HepG2 (cell line): Measurements from ENCODE around the gene SULT1E1. TPM values are rescaled to one million over a fixed set of nuclear protein-coding genes. Genes with fewer than 3 reads are reported as not detected.

ENCODE experiments used
- ATAC-seq: fragments of 200-7000 bp; cut with Tn5 transposase; 3 replicates; pipeline ENCODE4 v1.9.1; 2020; ENCODE audit warnings: mild to moderate bottlenecking, moderate library complexity
- BruUV-seq: library from RNA; stranded (reverse); fragments of 400-500 nt; replicated peaks from 2 replicates; lab custom pipeline; 2021; lab: Mats Ljungman, UMichigan
- CTCF ChIA-PET: fragments of 300-600 bp; formaldehyde crosslinking; extraction: SDS; loops from one replicate; lab custom pipeline; 2021; ENCODE audit warnings: low total read pairs, inconsistent platforms, low intra/inter-chr PET ratio; lab: Yijun Ruan, JAX
- POLR2A ChIA-PET: fragments of 350-600 bp; sonication (Branson Sonifier 250); formaldehyde crosslinking; loops from one replicate; lab custom pipeline; 2020; ENCODE audit warnings: antibody characterized with exemption, inconsistent platforms; lab: Yijun Ruan, JAX
- DNase-seq: peaks from one replicate; pipeline ENCODE4 v3.0.0-alpha.2; 2015; ENCODE audit warnings: low spot score
- FAIRE-seq: peaks from 3 replicates; lab custom pipeline; 2011; peaks lifted over from hg19 to GRCh38; lab: Jason Lieb, UNC
- H2AFZ ChIP-seq: one replicate; pipeline ENCODE4 v1.6.1; 2011; ENCODE audit warnings: low read length, inconsistent platforms
- H3K27ac ChIP-seq: fragments of 300-600 bp; 3 replicates; pipeline ENCODE4 v1.8.0; 2011; ENCODE audit warnings: mixed run types, mild to moderate bottlenecking, mixed read lengths, low read length, inconsistent platforms; ENCODE audit not compliant: insufficient read depth; ENCODE audit errors: extremely low read length
- H3K27me3 ChIP-seq, 2 experiments: fragments of 200-600 bp in 1 of 2; 2 replicates in 1 of 2; 3 replicates in 1 of 2; pipeline versions ENCODE4 v1.6.0 to v1.8.0; 2011; ENCODE audit warnings: low read length in 2 of 2, mild to moderate bottlenecking in 2 of 2, moderate library complexity in 2 of 2, inconsistent platforms in 1 of 2; ENCODE audit not compliant: insufficient read depth in 2 of 2, control insufficient read depth in 1 of 2
- H3K36me3 ChIP-seq, 2 experiments: fragments of 200-600 bp in 1 of 2; replicated peaks in 1 of 2; 2 replicates in 1 of 2; 3 replicates in 1 of 2; pipeline versions ENCODE4 v1.5.1 to v1.8.0; 2011; ENCODE audit warnings: low read length in 2 of 2, inconsistent platforms in 1 of 2; ENCODE audit not compliant: insufficient read depth in 2 of 2, control insufficient read depth in 1 of 2
- H3K4me1 ChIP-seq: 2 replicates; pipeline ENCODE4 v1.5.1; 2012; ENCODE audit warnings: low read length, inconsistent platforms; ENCODE audit not compliant: insufficient read depth
- H3K4me2 ChIP-seq: 2 replicates; pipeline ENCODE4 v1.6.0; 2011; ENCODE audit warnings: low read depth, low read length, inconsistent platforms
- H3K4me3 ChIP-seq, 3 experiments: fragments of 200-600 bp in 1 of 3; sonication (generic), shearing (Covaris generic) in 1 of 3; replicated peaks in 1 of 3; 2 replicates each; pipeline ENCODE4 v1.5.1; 2011 to 2016; ENCODE audit warnings: low read length in 3 of 3, inconsistent platforms in 2 of 3, low read depth in 2 of 3, mild to moderate bottlenecking in 2 of 3, control low read depth in 1 of 3, mixed read lengths in 1 of 3; ENCODE audit not compliant: insufficient read depth in 1 of 3
- H3K79me2 ChIP-seq: one replicate; pipeline ENCODE4 v1.6.1; 2011; ENCODE audit warnings: low read length, inconsistent platforms; ENCODE audit not compliant: insufficient read depth
- H3K9ac ChIP-seq: 2 replicates; pipeline ENCODE4 v1.6.0; 2011; ENCODE audit warnings: mild to moderate bottlenecking, low read depth, low read length, inconsistent platforms; ENCODE audit not compliant: insufficient read depth
- H3K9me3 ChIP-seq: 2 replicates; pipeline ENCODE4 v1.5.1; 2012; ENCODE audit warnings: mild to moderate bottlenecking, low read length
- H4K20me1 ChIP-seq: 2 replicates; pipeline ENCODE4 v1.6.0; 2011; ENCODE audit warnings: inconsistent platforms, mild to moderate bottlenecking, low read length, moderate library complexity; ENCODE audit not compliant: insufficient read depth
- EP300 ChIP-seq, 3 experiments: sonication (generic) in 1 of 3; formaldehyde crosslinking in 1 of 3; IDR thresholded peaks; 2 replicates each; pipeline versions ENCODE4 v1.5.1 to v1.6.1; 2011 to 2020; ENCODE audit warnings: low read depth in 2 of 3, low read length in 2 of 3, borderline replicate concordance in 1 of 3, improper control_type of control experiment in 1 of 3, mild to moderate bottlenecking in 1 of 3, missing genetic modification reagents in 1 of 3, moderate library complexity in 1 of 3
- HMG20B ChIP-seq: conservative IDR thresholded peaks from 2 replicates; pipeline ENCODE4 v1.6.1; 2016; ENCODE audit warnings: missing genetic modification reagents, missing compliant biosample characterization
- HNF4A ChIP-seq: sonication (generic); formaldehyde crosslinking; IDR thresholded peaks from 2 replicates; pipeline ENCODE4 v1.4.0; 2020; ENCODE audit warnings: missing genetic modification reagents
- HNRNPL ChIP-seq: fragments of 200-400 bp; formaldehyde crosslinking; IDR thresholded peaks from 2 replicates; pipeline ENCODE4 v1.6.1; 2017; ENCODE audit warnings: mild to moderate bottlenecking, low read depth, low read length
- MXD1 ChIP-seq: sonication (generic); formaldehyde crosslinking; IDR thresholded peaks from 2 replicates; pipeline ENCODE4 v1.4.0; 2020; ENCODE audit warnings: mild to moderate bottlenecking, missing genetic modification reagents
- PHF20 ChIP-seq: sonication (generic); formaldehyde crosslinking; IDR thresholded peaks from 2 replicates; pipeline ENCODE4 v1.5.0; 2020; ENCODE audit warnings: mild to moderate bottlenecking, missing genetic modification reagents
- RAD21 ChIP-seq: fragments of 450-650 bp; formaldehyde crosslinking; IDR thresholded peaks from 2 replicates; pipeline ENCODE4 v1.5.0; 2020; ENCODE audit warnings: mild to moderate bottlenecking
- RFXANK ChIP-seq: IDR thresholded peaks from 2 replicates; pipeline ENCODE4 v1.6.1; 2016
- SIN3B ChIP-seq: fragments of 150-350 bp; IDR thresholded peaks from 2 replicates; pipeline ENCODE4 v1.6.1; 2014; ENCODE audit warnings: low read length
- SMAD9 ChIP-seq: sonication (generic); formaldehyde crosslinking; IDR thresholded peaks from 2 replicates; pipeline ENCODE4 v1.5.1; 2020; ENCODE audit warnings: mild to moderate bottlenecking, missing genetic modification reagents
- SMC3 ChIP-seq: IDR thresholded peaks from 2 replicates; pipeline ENCODE4 v1.6.1; 2011; ENCODE audit warnings: low read length, improper control_type of control experiment
- TRIM22 ChIP-seq: fragments of 450-650 bp; IDR thresholded peaks from 2 replicates; pipeline ENCODE4 v1.6.1; 2017
- ZNF280B ChIP-seq: sonication (generic); formaldehyde crosslinking; IDR thresholded peaks from 2 replicates; pipeline ENCODE4 v1.5.0; 2020; ENCODE audit warnings: missing genetic modification reagents, mild to moderate bottlenecking, borderline replicate concordance
- ZNF7 ChIP-seq: IDR thresholded peaks from 2 replicates; pipeline ENCODE4 v1.6.1; 2016; ENCODE audit warnings: missing biosample characterization, missing genetic modification reagents
- in situ Hi-C: cut with HindIII; loops from 2 replicates; pipeline ENCODE4 v1.10.0; 2017; ENCODE audit warnings: low pct_unique_long_range_greater_than_20kb; ENCODE audit not compliant: extremely low pct_ligation_motif_present
- intact Hi-C: fragments of 100-400 bp; cut with micrococcal nuclease; formaldehyde crosslinking; loops from one replicate; pipeline ENCODE4 v1.10.0; 2022; ENCODE audit not compliant: unreplicated experiment
- polyA plus RNA-seq, 8 experiments: library from polyadenylated mRNA; depleted of rRNA in 3 of 8; stranded (reverse) in 7 of 8; unstranded in 1 of 8; fragments of >200 nt; fragmentation: Illumina TruSeq in 4 of 8; extraction: Trizol in 4 of 8; gene quantifications; 2 replicates each; pipeline versions ENCODE4 v1.2.1 to v1.2.3, GENCODE V29; 2011 to 2016; ENCODE audit warnings: low read depth in 4 of 8, missing spikeins in 1 of 8, mixed read lengths in 1 of 8; ENCODE audit not compliant: insufficient read depth in 1 of 8
- total RNA-seq, 5 experiments: library from RNA; depleted of rRNA; stranded (reverse); fragments of >200 nt; fragmentation: Illumina TruSeq; extraction: Trizol; gene quantifications; 2 replicates each; pipeline ENCODE4 v1.2.3, GENCODE V29; 2016; ENCODE audit warnings: low read depth in 1 of 5

Gene SULT1E1
- total and polyA plus RNA-seq, 2 of the 13 experiments (the other 11 are each of a cell fraction or from before 2014, with no cell fraction given): 1.7 to 3.9 TPM

GRCh38 chr4:69888336-69888735, 28.4 kb upstream of the SULT1E1 start:
- Histone ChIP-seq H3K79me2 (no peaks in the 10 kb centered on the region), H3K4me2 (no peak overlapping the region), H3K9me3 (peaks cover 15% of the 10 kb centered on the region), H3K4me1 (no peaks in the 10 kb centered on the region), H2AFZ (peak overlapping the region; percentile 50), H3K9ac (no peak overlapping the region), H3K36me3 (no peaks in the 10 kb centered on the region), H3K27ac (no peak overlapping the region), H3K4me3 (no peak overlapping the region), H3K27me3 (no peaks in the 10 kb centered on the region), H4K20me1 (no peaks in the 10 kb centered on the region)
- DNase-seq (no peak), ATAC-seq (no peak), FAIRE-seq (no peak)
- POLR2A ChIA-PET: no interaction called here
- intact Hi-C loops (no loop called here), in situ Hi-C loops (loop anchor here (10.0 kb wide), 1 partner anchor 296 kb away; no protein-coding TSS in a partner anchor)
- CTCF ChIA-PET: no interaction called here
- TF ChIP-seq RFXANK (CRISPR knock-in tag) (no peak), RAD21 (CRISPR knock-in tag) (no peak), EP300 (IDR thresholded peaks at IDR 0.05; ENCODE audit: low read depth in 2 of 2, low read length in 2 of 2) (no peak), EP300 (CRISPR knock-in tag; IDR thresholded peaks at IDR 0.05; ENCODE audit: borderline replicate concordance) (no peak), ZNF7 (CRISPR knock-in tag) (no peak), PHF20 (CRISPR knock-in tag) (no peak), SMC3 (no peak), ZNF280B (no peak), TRIM22 (no peak), HMG20B (CRISPR knock-in tag) (no peak), HNF4A (no peak), HNRNPL (no peak), SMAD9 (CRISPR knock-in tag) (no peak), SIN3B (no peak), MXD1 (CRISPR knock-in tag) (no peak)
- no TSS peak for BruUV-seq
